ENCODE measurements around the gene NPC2. TPM values are rescaled to one million over a fixed set of nuclear protein-coding genes. Genes with fewer than 3 reads are reported as not detected.

Gene NPC2
- total RNA-seq, 1 donor from 2014 or later: 116 TPM

DNA sequence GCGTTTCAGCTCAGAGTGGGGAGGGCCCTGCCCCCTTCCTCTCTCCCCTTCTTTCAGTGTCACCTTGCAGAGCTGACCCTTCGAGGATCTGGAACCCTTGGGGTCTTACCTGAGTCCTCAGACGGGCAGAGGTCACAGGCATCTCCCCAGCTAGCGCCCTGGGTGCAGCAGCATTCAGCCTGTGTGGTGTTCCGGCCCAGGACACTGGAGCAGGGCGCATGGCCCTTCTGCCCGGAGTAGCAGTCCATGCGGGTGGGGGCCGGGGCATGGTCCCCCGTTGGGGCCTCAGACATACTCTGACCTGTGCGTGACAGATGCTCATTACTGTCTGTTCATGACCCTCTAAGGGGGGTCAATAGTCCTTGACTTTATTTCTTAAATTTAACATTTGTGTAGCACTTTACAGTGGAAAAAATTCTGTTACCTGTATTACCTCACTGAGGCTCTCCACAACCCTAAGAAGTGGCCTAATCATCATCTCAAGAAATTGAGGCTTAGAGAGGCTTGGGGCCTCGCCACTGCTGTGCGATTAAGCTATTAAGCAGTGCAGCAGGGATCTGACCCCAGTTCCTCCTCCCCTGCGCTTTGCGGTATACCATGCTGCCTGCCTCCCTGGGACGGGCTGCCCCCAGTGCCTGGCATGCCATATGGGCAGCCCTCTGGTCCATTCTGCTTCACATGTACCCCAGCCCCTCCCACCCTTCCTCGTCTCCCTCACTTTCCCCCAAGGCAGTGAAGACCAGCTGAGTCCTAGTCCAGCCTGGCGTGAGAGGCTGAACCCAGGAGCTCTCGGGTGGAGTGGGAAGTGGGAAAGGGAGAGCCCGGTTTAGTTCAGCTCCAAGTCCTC lies 12.0 kb upstream of the NPC2 start:
- DNase-seq (ENCODE audit: low spot score): peak; percentile 64
- intact Hi-C loops (cut with DNase I): loop anchor here (5.0 kb wide), 1 partner anchor 107 kb away; the partner anchor contains the start of gene LTBP2

DNA sequence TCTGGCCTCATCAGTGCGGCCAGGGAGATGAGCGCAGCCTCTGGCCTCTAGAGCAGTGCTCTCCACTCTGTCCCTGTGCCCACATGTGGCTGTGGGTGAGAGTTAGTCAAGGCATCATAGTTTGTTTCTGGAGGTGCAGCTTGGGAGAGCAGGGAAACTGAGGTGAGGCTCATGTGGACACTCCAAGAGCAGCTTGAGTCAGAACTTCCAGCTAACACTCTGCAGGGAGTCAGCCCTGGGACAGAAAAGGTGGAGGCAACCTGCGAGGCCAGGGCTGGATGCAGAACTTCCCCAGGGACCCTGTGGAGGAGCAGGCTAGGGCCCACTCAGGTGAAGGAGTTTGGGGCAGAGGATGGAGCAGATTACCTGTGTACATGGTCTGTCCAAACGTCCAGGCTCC lies 11.3 kb upstream of the NPC2 start:
- DNase-seq (ENCODE audit: low spot score): no peak
- intact Hi-C loops (cut with DNase I): loop anchor here (5.0 kb wide), 1 partner anchor 108 kb away; the partner anchor contains the start of gene LTBP2

DNA sequence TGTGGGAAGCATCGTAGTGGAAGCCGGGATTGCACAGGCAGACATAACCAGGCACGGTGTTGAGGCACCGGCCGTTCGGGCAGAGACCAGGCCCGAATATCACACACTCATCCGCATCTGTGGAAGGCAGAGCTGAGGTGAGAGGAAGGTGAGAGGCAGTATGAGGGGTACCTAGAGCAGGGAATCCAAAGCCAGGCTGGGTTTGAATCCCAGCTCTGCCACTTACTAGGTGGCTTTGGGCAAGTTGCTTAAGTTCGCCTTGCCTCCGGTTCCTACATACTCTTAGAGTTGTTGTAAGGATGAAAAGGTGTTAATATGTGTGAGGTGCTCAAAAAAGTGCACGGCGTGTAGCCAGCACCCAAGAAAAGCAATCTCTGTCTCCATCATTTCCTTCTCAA lies 10.8 kb upstream of the NPC2 start:
- DNase-seq (ENCODE audit: low spot score): peak; percentile 56
- intact Hi-C loops (cut with DNase I): loop anchor here (5.0 kb wide), 1 partner anchor 108 kb away; the partner anchor contains the start of gene LTBP2

DNA sequence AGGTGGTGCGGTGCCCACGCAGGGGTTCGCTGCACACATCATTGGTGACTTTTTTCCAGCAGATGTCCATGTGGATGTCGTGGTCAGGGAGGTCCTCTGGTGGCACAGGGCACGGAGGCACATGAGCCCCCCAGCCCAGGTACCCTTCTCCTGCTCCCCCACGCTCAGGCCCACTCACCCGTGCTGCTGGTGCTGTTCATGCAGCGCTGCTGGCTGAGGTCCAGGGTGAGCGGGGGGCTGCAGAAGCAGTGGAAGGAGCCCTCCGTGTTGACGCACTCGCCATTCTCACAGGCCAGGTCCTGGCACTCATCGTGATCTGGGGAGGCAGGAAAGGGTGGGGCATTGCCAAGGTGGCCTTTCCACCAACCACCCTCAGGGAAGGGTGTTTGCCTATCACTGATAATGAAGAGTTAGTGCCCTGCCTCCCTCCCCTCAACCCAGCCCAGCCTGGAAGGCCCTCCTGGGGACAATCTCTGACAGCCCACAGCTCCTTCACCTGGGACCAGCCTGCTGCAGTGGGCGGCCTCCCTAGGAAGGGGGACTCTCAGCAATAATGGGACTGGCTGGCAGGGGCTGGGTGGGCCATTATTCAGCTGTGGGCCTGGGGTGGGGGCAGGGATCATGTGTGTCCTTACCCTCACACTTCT lies 10.3 kb upstream of the NPC2 start:
- peak; percentile 49 for DNase-seq (ENCODE audit: low spot score)
- intact Hi-C loops (cut with DNase I): loop anchor here (5.0 kb wide), 1 partner anchor 109 kb away; the partner anchor contains the start of gene LTBP2

DNA sequence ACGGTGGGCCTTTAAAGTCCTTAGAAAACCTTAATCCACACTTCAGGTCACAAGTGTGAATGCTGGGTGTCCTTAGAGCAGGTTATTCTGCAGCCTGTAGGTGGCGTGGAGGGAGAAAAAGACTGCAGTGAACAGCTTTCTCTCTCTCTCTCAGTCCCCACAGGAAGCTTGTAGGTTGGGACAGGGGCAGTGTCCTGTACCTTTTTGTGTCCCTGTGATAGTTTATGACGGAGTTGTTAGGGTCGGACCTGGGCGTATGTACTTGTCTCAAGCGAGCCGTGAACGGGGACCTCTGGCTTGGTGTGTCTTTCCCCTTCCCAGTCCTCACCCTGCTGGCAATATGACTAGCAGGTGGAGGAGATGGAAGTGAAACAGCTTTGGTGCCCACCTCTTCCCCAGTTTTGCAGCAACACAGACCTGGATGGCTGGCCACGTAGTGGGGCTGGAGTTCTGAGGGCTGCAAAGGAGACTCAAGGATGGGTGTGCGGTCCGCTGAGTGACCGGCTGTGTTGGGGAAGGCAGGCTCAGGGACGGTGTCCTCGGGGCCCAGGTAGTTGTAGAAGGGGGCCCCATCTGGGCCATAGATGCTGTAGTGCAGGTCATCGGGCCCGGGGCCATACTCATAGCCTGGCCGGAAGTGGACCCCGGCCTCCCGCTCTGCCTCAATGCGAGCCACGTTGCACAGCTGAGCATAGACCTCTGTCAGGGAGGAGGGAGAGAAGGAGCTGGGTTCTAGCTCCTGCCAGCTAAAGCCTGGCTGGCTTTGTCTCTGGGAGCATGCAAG lies 9.3 kb upstream of the NPC2 start:
- DNase-seq (ENCODE audit: low spot score): no peak
- intact Hi-C loops (cut with DNase I): loop anchor here (5.0 kb wide), 1 partner anchor 110 kb away; the partner anchor contains the start of gene LTBP2

DNA sequence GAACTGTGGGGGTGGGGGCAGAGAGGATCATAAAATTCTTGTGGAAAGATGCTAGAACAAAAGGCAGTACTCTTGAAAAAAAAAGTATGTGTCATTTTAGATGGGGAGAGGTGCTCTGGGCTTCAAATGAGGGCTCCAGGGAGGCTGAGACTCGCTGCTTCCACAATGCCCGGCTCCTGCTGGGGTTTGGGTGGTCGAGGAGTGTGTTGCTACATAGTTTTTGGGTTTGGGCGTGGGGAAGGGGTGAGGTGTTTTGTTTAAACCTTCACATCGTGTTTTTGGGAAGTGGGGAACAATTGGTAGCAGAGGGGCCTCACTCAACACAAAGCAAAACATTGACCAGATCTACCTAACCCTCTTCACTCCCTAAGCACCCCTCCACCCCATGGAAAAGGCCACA lies 8.6 kb upstream of the NPC2 start:
- intact Hi-C loops (cut with DNase I): loop anchor here (5.0 kb wide), 1 partner anchor 111 kb away; the partner anchor contains the start of gene LTBP2
- DNase-seq (ENCODE audit: low spot score): no peak

DNA sequence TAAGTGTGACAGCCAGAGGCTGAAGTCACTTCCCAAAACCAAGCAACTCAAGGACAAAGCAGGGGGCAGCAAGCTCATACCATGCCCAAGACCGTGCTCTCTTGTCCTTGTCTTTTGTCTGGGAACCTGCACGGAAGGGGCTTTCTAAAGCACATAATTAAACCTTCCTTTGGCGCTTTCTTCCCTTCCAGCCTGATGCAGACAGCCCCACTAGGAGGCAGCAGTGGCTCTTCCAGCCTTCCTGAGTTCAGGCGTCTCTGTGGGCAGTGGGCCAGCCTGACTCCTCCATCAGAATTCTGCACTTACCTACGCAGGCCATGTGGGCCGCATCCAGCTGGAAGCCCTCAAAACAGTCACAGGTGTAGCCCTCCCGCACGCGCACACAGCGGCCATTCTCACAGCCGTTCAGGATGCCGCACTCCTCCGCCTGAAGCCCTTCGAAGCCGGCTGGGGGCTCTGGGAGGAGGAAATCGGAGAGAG lies 8.1 kb upstream of the NPC2 start:
- no peak for DNase-seq (ENCODE audit: low spot score)
- intact Hi-C loops (cut with DNase I): loop anchor here (5.0 kb wide), 1 partner anchor 111 kb away; the partner anchor contains the start of gene LTBP2

DNA sequence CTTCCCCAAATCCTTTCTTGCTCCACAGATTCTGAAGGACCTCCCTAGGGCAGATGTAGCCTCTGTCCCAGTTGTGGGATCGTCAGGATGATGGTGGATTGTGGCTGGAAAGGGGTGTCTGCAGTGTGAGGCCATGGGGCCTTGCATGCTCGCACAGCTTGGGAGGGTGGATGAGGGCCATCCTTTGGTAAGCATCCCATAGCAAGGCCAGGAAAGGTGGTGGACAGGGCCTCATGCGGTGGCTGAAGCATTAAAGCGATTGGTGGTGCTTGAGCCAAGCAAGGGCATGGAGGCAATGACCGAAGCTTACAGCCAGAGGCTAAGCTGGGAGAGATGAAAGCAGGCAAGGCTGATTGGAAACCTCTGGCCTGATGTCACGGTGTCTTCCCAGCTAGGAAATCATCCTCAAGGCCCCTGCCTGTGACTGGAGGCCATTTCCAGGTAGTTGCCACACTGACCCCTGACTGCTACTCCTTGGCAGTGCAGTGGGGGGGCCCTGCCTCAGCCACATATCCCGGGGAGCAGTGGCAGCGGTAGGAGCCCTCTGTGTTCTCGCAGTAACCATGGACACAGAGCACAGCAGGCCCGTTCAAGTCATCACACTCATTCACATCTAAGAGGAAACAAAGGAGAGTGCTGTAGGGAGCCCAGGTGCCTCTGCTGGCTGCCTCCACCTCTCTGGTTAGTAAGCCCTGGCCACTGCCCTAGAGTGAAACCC lies 7.5 kb upstream of the NPC2 start:
- no peak for DNase-seq (ENCODE audit: low spot score)
- intact Hi-C loops (cut with DNase I): loop anchor here (5.0 kb wide), 1 partner anchor 112 kb away; the partner anchor contains the start of gene LTBP2

DNA sequence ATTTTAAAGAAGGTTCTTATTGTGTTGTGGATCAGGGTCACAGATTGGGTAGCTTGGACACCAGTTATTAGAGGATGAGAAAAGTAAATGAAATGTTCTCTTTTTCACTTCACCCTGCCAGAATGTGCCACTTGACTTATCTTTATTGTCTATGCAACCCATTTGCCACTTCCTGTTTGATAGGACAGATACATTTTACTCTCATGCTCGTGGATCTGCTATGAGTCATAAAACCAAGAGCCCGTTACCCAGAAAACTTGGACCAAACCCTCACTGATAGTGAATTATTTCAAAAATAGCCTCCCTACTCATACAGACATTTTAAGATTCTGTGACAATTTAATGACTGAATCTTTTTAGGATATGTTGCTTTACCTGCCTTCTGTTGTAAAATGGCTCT lies 2.3 kb upstream of the NPC2 start:
- DNase-seq (ENCODE audit: low spot score): no peak
- intact Hi-C loops (cut with DNase I): no loop called here

DNA sequence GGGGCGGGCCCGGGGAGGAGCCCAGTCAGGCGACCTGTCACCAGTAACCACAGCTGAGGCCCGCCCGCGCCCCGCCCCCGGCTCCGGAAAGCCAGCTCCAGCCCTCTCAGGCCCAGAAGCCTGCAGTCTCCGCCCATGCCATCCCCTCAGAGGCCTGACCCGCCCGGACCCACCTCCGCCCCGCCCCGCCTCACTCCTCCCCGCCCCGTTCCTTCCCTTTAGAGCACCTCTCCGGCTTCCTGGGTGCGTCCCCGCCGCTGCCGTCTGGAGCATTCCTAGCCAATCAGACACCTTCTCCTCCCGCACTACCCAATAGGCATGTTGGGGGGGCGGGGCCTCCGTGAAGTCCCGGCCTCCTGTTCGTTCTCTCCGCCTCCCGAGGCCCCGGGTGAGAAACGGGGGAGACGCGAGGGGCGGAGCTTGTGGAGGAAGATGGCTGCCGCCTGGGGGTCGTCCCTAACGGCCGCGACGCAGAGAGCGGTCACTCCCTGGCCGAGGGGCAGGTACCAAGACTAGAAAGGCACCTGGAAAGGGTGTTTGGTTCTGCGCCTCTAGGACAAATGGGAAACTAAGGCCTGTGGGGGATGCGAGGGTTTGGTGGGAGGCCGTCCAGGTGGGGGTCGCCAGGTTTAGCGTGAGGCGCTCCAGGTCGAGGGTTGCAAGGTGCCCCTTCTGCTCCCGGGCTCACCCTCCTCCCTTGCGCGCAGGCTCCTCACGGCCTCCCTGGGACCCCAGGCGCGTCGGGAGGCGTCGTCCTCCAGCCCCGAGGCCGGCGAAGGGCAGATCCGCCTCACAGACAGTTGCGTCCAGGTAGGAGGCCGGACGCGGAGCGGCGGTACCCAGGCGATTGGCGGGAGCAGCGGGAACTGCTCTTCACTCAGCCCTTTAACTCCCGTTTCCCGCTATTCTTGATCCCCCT lies 497 bp upstream of the NPC2 start, which contains the start of gene ISCA2:
TSS of gene ISCA2 (plus strand) at position 423 of the 919 bp plus-strand sequence. CDS start at position 433, 10 bp downstream.
- intact Hi-C loops (cut with DNase I): no loop called here

DNA sequence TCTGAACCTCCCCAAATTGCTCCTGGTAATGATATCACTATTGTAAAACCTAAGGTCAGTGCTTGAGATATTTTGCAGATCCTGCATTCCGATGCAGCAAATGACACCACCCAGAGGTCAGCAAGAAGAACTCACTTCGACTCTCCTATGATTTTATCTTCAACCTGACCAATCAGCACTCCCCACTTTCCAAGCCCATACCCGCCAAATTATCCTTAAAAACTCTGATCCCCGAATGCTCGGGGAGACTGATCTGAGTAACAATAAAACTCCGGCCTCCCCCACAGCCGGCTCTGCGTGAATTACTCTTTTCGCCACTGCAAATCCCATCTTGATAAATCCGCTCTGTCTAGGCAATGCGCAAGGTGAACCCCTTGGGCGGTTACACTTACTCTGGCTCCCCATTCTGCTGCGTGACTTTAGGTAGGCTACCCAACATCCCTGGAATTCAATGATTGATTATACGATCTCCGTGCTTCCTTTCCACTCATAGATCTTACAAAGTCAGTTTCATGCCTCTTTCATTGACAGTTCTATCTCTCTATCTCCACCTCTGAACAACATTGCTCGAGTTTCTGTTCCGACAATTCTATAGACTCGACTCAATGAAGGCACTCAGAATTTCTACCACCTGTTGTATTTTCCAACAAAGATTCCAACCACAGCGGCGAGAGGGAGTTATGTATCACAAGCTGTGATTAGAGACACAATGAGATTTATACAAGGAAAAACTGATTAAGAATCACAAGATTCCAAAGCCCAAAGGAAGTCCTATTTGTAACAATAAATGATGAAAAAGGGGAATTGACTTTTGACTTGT lies 939 bp downstream of the NPC2 start:
- intact Hi-C loops (cut with DNase I): no loop called here
- DNase-seq (ENCODE audit: low spot score): no peak

More for the DNA sequence above, 497 bp upstream of the NPC2 start, which contains the start of gene ISCA2:
- DNase-seq (ENCODE audit: low spot score): peak; percentile 100

DNA sequence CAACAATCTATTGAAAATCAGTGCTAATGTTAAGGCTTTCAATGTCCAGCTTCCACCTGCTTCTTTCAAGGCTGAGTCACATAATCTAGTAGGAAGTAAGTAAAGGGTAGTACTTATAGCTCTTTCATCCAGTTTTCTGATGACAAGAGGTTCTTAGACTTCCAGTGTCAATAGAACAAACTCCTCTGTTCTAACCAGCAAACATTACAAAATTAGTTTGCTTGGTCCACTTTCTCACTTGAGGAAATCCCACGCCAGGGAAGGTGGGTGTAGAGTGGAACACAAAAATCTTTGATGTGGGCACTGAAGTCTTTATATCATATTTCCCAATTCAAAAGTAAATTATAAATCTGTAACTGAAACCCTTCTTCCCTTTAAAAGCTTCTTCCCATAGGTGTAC lies 2.6 kb downstream of the NPC2 start:
- DNase-seq (ENCODE audit: low spot score): no peak
- intact Hi-C loops (cut with DNase I): no loop called here

DNA sequence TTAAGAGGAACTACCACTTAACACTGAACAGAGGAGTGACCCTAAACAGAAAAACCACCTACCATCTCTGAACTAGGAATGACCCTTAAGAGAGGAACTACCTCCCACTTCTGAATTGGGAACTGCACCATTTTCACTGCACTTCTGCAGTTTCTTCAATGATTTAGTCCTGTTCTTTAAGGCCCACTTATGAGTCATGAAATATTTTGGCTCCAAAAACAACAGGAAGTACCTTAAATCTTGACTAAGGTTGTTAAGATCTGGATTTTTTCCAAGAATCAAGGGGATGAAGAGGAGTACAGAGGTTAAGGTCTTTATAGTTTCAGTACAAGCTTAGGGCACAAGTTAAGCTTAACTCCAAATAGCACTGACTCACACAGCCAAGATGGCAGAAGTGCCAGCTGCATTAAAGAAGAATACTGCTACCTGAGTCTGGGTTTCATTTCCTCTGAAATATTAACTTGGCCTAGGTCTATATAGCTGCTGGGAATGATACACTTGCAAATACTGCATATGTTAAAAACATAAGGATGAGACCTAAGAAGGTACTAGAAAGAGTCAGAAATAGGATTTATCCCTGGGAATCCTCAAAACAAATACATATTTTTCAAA lies 4.2 kb downstream of the NPC2 start:
- intact Hi-C loops (cut with DNase I): no loop called here
- DNase-seq (ENCODE audit: low spot score): no peak

DNA sequence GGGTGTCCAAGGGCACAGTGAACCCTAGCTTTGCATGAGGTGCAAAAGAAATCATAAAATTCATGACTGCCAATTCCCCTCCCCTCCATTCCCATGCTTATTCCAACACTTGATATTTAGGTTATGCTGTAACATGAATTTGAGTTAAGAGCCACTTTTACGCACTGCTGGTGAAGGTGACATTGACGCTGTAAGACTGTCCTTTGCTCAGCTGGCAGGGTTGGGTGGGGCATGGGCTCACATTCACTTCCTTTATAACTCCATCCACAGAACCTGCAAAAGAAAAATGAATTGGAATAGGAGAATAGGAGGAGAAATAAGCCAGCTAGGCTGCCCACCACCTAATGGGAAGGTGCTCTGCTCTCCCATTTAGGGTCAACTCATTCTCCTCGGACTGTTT lies 6.9 kb downstream of the NPC2 start:
- intact Hi-C loops (cut with DNase I): no loop called here
- DNase-seq (ENCODE audit: low spot score): no peak

DNA sequence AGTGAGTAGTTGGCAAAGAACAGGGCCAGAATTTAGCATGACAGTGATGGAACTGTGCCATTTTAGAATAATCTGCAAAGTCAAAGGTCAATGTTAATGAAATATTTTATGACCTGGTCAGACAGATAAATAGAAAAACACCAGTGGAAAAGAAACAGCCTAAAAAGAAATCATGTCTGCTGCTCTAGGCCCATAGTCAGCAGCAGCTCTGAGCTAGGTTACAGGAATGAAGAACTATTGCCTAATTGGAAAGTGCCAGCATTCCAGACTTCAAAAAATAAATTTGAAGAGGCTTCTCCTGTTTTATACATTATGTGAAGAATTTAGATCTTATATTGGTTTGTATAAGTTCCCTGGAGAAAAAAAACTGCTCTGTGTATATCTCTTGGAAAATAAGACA lies 9.8 kb downstream of the NPC2 start:
- no peak for DNase-seq (ENCODE audit: low spot score)
- intact Hi-C loops (cut with DNase I): no loop called here

DNA sequence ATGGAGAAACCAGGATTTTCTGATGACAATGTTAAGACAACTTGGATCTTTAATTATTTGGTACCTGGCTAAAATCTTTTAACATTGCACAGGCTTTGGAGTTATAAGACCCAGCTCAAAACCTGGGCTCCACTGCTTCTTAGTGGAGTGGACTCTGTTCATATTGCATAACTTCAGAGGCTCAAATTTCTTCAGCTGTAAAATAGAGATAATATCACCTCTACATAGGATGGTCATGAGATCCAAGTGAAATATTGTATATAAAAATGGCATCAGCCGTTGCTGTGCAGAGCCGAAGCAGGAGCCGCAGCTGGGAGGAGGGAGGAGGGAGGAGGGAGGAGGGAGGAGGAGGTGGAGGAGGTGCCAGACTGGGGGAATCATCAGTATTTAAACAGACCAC lies 10.5 kb downstream of the NPC2 start:
- no peak for DNase-seq (ENCODE audit: low spot score)
- intact Hi-C loops (cut with DNase I): no loop called here

DNA sequence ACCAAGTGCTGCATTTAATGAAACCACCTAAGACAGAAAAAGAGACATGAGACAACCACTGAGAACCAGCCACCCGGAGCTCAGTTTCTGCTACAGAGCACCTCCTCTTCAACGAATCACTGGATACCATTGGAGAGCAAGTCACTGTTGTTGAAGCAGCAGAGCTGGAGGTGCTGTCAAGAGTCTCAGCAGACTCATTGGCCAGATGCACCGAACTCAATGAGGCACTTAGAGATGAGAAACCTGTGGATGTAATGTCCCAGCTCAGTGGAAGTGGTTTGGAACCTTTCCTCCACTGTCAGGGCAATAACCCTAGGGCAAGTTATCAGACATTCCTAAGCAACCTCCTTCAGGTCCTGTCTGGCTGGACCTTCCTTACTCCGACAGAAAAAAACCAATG lies 13.1 kb downstream of the NPC2 start:
- no peak for DNase-seq (ENCODE audit: low spot score)
- intact Hi-C loops (cut with DNase I): no loop called here

Measured in cardiac septum (tissue), 1 donor.